Left forelimb (tissue), 1 donor: ENCODE data around the gene HAGH.

Experiments
- DNase-seq: peaks from one replicate; pipeline ENCODE4 v3.0.0-alpha.2; 2018; ENCODE audit warnings: low spot score

The HAGH gene

GRCh38 chr16:1831186-1832075 lies 4.8 kb upstream of the HAGH start:
- no peak for DNase-seq

GRCh38 chr16:1830213-1830612 lies 3.6 kb upstream of the HAGH start:
- no peak for DNase-seq

GRCh38 chr16:1828645-1829410 lies 2.2 kb upstream of the HAGH start:
- DNase-seq: no peak

DNA sequence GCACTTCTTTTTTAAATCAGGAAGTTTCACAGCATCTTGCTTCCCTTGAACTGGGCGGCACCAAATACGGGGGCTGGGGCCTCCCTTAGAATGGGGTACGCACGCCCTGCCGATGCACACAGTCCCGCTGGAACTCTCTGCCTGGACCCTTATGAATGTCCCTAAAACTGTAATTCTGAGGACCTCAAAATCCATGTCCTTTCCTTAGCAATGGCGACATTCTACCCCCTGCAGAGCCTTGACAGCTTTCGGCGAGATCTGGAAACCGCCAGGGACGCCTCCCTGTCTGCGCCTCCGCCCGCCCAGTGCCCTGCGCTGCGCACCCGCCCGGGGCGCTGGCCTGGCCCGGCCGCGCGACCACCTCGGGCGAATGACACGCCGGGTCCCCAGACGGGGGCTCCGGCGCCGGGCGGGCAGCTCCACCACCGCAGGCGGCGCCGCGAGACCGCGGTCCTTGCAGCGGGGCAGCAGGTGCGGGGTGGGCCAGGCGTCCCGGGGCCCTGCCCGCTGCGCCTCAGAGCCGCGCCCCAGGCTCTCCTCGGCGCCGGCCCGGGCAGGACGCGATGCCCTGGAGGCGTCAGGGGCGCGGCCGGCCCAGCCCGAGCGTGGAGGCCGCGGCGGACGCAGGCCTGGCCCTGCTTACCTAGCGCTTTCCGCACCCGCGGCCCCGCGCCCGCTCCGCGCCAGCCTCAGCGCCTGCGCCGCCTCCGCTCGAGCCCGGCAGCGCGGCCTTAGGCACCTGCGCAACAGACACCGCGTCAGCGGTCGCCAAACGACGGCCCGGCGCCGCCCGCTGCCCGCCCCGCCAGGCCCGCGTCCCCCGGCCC lies 548 bp downstream of the HAGH start:
- DNase-seq: no peak

GRCh38 chr16:1825381-1825863 lies 1.2 kb downstream of the HAGH start:
- no peak for DNase-seq

- no peak for DNase-seq
These were observed 2.8 kb downstream of the HAGH start for GRCh38 chr16:1823821-1824220.

- no peak for DNase-seq
These were observed 3.8 kb downstream of the HAGH start for GRCh38 chr16:1822801-1823200.

GRCh38 chr16:1821861-1822611 lies 4.6 kb downstream of the HAGH start:
- no peak for DNase-seq

DNA sequence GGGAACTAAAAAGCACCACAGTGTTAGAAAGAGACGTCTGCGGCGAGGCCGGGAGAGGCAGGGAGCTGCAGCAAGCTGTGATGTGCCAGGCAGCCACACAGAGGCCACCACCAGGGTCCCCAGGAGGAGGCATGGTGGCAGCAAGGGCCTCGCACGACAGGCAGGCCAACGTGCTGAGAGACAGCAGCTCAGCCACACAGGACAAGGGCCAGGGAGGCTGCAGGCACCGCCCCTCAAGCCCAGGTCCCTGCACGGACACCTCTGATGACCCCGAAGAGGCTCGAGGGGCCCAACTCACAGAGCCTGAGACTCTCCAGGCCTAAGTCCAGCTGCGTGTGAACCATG lies 5.7 kb downstream of the HAGH start:
- DNase-seq: no peak

DNA sequence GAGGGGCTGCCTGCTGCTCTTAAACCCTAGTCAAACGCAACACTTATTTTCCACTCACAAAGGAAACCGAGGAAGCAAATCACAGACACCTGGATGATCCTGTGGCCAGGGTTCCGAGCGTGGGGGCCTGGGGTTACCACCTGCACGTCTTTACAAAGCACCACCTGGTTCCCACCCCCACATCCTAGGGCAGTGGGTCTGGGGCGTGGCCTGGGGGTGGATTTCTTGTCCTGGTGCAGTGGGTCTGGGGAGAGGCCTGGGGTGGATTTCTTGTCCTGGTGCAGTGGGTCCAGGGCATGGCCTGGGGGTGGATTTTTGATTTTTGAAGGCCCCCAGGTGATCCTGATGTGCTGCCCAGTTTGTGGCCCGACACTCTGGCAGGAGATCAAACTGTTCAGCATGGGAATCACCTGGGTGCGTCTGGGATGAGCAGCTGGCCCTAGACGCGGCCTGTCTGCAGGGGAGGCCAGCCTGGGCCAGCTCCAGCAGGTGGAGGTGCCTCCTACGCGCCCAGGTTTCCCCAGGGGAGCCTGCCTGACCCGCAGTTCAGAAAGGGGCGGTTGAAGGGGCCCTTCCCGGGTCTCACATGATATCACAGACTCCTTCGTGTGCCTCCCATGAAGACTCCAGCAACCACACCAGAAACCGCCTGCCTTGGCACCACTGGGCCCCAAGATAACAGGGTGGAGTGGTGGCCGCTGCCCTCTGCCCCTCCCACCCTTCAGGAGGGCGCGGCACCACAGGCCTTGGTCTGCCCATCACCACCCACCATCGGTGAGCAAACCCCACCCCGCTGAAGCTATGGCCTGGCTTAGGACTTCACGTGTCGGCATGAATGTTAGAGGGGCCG lies 6.3 kb downstream of the HAGH start:
- no peak for DNase-seq

GRCh38 chr16:1819611-1820010 lies 7.0 kb downstream of the HAGH start:
- no peak for DNase-seq

DNA sequence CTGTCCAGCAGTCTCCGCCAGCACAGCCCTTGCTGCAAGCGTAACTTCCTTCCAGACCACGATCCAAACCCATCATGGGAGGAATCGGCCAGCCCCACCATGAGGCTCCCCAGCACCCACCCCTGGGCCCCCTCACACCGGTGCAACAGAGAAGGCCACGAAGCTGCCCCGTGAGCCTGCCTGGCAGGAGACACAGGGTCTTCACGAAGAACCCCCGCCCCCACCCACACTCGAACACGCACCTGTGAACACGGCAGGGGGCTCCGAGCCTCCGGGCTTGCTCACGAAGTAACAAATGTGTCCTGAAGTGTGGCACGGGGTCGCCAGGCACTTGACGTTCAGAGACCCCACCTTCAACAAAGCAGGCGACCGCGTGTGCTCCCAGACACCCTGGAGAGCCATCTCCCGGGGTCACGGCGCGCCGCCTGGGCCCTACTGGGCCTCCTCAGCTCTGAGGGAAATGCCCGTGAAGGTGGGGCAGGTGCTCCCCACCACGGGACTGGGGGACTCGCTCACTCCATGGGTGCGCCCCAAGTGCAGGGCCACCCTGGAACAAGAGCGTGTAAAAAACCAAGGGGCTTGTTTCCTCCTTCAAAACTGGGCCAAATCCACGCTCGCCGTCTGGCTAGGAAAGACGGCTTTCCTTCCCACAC lies 7.6 kb downstream of the HAGH start:
- no peak for DNase-seq

DNA sequence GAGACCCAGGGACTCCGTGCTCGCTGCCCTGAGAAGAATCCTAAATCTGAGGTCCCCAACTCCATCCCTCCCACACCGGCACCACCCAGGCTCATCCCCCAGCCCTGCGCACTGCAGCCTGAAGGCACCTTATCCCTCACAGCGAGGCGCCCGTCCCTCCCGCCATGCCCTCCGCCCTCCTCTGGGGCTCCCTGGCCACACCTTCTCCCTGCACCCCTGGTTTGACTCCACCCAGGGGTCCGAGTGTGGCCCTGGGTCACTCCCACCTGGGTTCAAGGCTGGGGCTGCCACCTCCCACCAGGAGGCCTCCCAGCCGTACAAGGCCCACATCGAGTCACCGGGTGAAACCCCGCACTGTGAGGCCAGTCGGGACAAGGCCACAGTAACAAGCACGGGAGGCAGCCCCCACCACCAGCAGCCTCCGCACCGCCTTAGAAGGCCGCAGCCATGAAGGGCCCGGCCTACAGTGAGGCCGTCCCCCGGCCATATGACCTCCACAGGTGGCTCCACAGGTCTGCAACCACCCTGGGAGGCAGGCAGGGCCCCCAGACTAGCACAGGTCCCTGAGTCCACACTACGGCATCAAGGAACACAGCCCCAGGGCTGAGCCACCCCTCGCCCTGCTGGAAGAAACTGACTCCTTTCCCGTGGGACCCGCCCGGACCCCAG lies 8.3 kb downstream of the HAGH start:
- no peak for DNase-seq

GRCh38 chr16:1817716-1818115 lies 8.9 kb downstream of the HAGH start:
- no peak for DNase-seq

GRCh38 chr16:1817276-1817589 lies 9.4 kb downstream of the HAGH start:
- no peak for DNase-seq

DNA sequence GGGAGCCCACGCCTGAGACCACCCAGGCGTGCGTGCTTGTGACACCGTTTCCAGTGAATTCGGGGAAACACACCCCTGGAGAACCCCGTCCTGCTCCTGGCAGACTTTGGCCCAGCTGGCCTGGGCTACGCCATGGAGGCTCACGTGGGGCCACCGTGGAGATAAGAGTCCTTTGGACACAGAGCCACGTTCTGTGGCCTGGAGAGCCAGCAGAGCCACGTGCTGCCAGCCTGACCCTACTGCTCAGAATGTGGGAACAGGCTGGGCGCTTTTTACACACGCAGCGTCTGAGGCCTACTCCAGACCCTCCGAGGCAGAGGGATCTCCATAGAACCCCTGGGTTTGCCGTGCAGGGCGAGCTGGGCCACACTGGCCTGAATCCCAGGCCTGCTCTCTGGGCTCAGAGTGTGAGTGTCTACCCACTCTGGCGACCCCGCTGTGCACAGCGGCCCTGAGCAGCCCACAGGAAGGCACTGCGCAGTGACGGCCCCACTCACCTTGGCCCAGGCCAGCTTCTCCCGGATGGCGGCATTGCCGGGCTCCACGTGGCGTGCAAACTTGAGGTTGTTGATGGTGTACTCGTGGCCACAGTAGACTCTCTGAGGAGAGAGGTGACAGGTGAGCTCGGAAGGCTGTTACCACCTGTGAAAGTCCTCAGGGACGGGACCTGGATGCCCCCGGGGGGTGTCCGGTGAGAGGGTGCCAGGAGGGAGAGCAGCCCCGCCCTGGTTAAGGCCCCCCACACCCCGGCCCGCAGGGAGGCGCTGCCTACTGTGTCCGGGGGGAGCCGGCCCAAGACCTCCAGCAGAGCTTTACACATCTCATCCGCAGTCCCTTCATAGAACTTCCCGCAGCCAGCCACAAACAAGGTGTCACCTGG lies 10.0 kb downstream of the HAGH start:
- no peak for DNase-seq

DNA sequence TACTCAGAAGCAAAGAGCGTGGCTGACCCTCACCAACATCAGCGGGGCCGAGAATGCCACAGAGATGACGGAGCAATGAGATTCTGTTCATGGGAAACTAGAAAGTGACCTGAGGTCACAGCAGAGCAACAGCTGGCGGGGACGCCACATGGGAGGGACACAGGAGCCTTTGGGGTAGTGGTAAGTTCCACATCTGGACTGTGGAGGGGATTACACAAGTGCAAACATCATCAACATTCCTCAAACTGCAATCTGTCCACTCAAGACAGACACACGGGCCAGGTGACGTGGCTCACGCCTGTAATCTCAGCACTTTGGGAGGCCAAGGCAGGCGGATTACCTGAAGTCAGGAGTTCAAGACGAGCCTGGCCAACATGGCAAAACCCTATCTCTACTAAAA lies 11.2 kb downstream of the HAGH start:
- no peak for DNase-seq

- no peak for DNase-seq
These were observed 13.9 kb downstream of the HAGH start for GRCh38 chr16:1812732-1813163.

- DNase-seq: no peak
These were observed 16.1 kb downstream of the HAGH start for GRCh38 chr16:1810536-1810935.
